Measurements from ENCODE around the gene ALK.

DNA sequence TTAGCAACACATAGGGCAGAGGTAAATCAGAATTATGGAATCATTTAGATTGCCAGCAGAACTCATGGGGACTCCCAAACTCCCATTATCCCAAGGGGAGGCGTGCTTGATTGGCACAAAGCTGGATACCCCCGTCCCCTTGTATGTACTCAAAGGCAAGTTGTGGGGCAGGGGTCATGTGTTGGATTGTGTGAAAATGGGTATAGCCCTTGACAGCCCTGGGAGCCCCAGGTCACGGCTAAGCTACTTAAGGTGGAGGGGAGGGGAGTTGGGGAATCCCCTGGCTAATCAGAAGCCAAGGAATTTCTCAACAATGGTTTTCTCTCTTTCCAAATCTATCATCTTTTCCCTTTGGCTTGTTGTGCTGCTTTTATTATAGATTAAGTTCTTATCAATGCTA, 773.4 kb downstream of the ALK start:
- TF ChIP-seq POLR2AphosphoS5 (IDR thresholded peaks at IDR 0.05) (no peak), POLR2A (IDR thresholded peaks at IDR 0.05) (no peak), EP300 (IDR thresholded peaks at IDR 0.05) (no peak)
- TF ChIP-seq, protein P1, sequence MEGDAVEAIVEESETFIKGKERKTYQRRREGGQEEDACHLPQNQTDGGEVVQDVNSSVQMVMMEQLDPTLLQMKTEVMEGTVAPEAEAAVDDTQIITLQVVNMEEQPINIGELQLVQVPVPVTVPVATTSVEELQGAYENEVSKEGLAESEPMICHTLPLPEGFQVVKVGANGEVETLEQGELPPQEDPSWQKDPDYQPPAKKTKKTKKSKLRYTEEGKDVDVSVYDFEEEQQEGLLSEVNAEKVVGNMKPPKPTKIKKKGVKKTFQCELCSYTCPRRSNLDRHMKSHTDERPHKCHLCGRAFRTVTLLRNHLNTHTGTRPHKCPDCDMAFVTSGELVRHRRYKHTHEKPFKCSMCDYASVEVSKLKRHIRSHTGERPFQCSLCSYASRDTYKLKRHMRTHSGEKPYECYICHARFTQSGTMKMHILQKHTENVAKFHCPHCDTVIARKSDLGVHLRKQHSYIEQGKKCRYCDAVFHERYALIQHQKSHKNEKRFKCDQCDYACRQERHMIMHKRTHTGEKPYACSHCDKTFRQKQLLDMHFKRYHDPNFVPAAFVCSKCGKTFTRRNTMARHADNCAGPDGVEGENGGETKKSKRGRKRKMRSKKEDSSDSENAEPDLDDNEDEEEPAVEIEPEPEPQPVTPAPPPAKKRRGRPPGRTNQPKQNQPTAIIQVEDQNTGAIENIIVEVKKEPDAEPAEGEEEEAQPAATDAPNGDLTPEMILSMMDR (IDR thresholded peaks at IDR 0.05) = no peak
